ENCODE results near the gene CCDC87.
"Not testable (repeated sequence)": the region's sequence is repeated elsewhere in the genome, so short reads cannot be mapped to it uniquely, and the experiment has no call there.

Gene CCDC87

GRCh38 chr11:66592457-66593302 is at the start of gene CCDC87, which contains the start of gene CCS:
CCDC87 (minus strand) TSS chr11:66593063; CDS start chr11:66593015, 48 bp downstream.
CCS (plus strand) TSS chr11:66593185; CDS start chr11:66593262, 77 bp downstream.
- DNase-seq, result peak; percentile 92 to 97

- DNase-seq, result no peak
These were observed 49.0 kb upstream of the CCDC87 start for GRCh38 chr11:66641834-66642233.

GRCh38 chr11:66639814-66640340 is 47.0 kb upstream of the CCDC87 start:
- DNase-seq, result not testable (repeated sequence)

GRCh38 chr11:66639066-66639813 is 46.4 kb upstream of the CCDC87 start:
- DNase-seq, result no peak

GRCh38 chr11:66638177-66639065 is 45.6 kb upstream of the CCDC87 start, which contains the start of gene RBM4:
RBM4 (plus strand) TSS chr11:66638703; CDS start chr11:66639712, 1,009 bp downstream.
- DNase-seq, result peak; percentile 100

- peak in 1 of 2 experiments; percentile 61 for DNase-seq
These were observed 44.8 kb upstream of the CCDC87 start for GRCh38 chr11:66637557-66638176.

GRCh38 chr11:66636411-66636810 is 43.5 kb upstream of the CCDC87 start:
- no peak for DNase-seq

- no peak for DNase-seq
These were observed 40.1 kb upstream of the CCDC87 start for GRCh38 chr11:66632952-66633351.

- DNase-seq, result no peak
These were observed 39.0 kb upstream of the CCDC87 start for GRCh38 chr11:66631883-66632282.

- DNase-seq, result no peak
These were observed 36.5 kb upstream of the CCDC87 start for GRCh38 chr11:66629356-66629755.

GRCh38 chr11:66628061-66628603 is 35.3 kb upstream of the CCDC87 start:
- no peak for DNase-seq

- no peak for DNase-seq
These were observed 34.1 kb upstream of the CCDC87 start for GRCh38 chr11:66626926-66627325.

GRCh38 chr11:66626382-66626781 is 33.5 kb upstream of the CCDC87 start:
- no peak for DNase-seq

GRCh38 chr11:66625752-66626149 is 32.9 kb upstream of the CCDC87 start:
- DNase-seq, result no peak

GRCh38 chr11:66625041-66625751 is 32.3 kb upstream of the CCDC87 start:
- no peak for DNase-seq

GRCh38 chr11:66624450-66624849 is 31.6 kb upstream of the CCDC87 start:
- DNase-seq, result no peak

- no peak for DNase-seq
These were observed 26.3 kb upstream of the CCDC87 start for GRCh38 chr11:66619080-66619554.

GRCh38 chr11:66617155-66617834 is 24.4 kb upstream of the CCDC87 start:
- DNase-seq, result peak; percentile 55 to 87

- DNase-seq, result peak; percentile 99 to 100
These were observed 23.7 kb upstream of the CCDC87 start, which contains the start of gene RBM14 for GRCh38 chr11:66616379-66617154. RBM14 (plus strand) TSS chr11:66616630; CDS start chr11:66616721, 91 bp downstream.

All from NCI-H526 (cell line).